NT2/D1 (cell line): Measurements from ENCODE around the gene CFAP206.

ENCODE experiments used
- SUZ12 ChIP-seq: IDR thresholded peaks from 2 replicates; pipeline ENCODE4 v1.6.1; 2011; ENCODE audit not compliant: insufficient read length, insufficient read depth; ENCODE audit errors: extremely low read depth
- YY1 ChIP-seq: IDR thresholded peaks from 2 replicates; pipeline ENCODE4 v1.6.1; 2011; ENCODE audit not compliant: insufficient read length, insufficient read depth
- ZNF274 ChIP-seq: IDR thresholded peaks from 2 replicates; pipeline ENCODE4 v1.6.1; 2011; ENCODE audit warnings: mild to moderate bottlenecking, low read depth, low read length

GRCh38 chr6:87431263-87431662 is 23.5 kb downstream of the CFAP206 start:
- no peak for TF ChIP-seq SUZ12
- TF ChIP-seq ZNF274 = no peak
- no peak for TF ChIP-seq YY1
